ENCODE data around the gene PLXNB3. TPM values are rescaled to one million over a fixed set of nuclear protein-coding genes. Genes with fewer than 3 reads are reported as not detected.

PLXNB3 gene
- total and polyA plus RNA-seq, 2 donors (not counting 1 experiment from before 2014, with no cell fraction given), result 1.9 to 4.3 TPM

DNA sequence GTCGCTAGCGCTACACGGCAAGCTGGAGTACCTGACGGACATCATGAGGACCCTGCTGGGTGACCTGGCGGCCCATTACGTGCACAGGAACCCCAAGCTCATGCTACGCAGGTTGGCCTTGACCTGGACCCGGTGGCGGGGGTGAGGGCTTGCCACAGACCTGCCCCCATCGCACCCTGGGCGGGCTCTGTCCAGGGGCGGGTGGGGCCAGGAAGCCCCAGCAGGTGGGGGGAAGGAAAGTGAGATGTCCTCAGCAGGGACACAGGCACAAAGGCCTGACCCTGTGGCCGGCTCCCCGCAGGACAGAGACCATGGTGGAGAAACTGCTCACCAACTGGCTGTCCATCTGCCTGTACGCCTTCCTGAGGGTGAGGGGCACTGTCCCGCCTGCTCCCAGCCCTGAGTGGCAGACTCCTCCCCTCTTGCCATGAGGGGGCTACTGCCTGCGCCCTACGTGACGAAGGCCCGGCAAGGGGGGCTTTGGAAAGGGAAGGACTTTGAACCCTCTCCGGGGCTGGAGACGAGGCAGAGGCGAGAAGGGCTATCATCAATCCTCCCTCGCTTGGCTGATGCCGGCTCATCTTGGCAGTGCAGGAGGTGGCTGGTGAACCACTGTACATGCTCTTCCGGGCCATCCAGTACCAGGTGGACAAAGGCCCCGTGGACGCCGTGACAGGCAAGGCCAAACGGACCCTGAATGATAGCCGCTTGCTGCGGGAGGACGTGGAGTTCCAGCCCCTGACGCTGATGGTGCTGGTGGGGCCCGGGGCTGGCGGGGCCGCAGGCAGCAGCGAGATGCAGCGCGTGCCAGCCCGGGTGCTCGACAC is 11.5 kb downstream of the PLXNB3 start:
- H4K20me1 ChIP-seq (ENCODE audit: control insufficient read depth, extremely low read depth, insufficient read depth, low read length), result no peaks in the 10 kb centered on the region
- no peaks in the 10 kb centered on the region for H3K36me3 ChIP-seq (ENCODE audit: control insufficient read depth, insufficient read depth, low read length)
- H3K9me3 ChIP-seq (ENCODE audit: control insufficient read depth, insufficient read depth, low read depth, low read length), result no peaks in the 10 kb centered on the region
- no peak for DNase-seq (ENCODE audit: low read depth in 2 of 2)
- no peak overlapping the region for H3K27ac ChIP-seq (ENCODE audit: insufficient read depth, low read length)
- TF ChIP-seq, protein P1, sequence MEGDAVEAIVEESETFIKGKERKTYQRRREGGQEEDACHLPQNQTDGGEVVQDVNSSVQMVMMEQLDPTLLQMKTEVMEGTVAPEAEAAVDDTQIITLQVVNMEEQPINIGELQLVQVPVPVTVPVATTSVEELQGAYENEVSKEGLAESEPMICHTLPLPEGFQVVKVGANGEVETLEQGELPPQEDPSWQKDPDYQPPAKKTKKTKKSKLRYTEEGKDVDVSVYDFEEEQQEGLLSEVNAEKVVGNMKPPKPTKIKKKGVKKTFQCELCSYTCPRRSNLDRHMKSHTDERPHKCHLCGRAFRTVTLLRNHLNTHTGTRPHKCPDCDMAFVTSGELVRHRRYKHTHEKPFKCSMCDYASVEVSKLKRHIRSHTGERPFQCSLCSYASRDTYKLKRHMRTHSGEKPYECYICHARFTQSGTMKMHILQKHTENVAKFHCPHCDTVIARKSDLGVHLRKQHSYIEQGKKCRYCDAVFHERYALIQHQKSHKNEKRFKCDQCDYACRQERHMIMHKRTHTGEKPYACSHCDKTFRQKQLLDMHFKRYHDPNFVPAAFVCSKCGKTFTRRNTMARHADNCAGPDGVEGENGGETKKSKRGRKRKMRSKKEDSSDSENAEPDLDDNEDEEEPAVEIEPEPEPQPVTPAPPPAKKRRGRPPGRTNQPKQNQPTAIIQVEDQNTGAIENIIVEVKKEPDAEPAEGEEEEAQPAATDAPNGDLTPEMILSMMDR (conservative IDR thresholded peaks at IDR 0.05 in 1 of 2, IDR thresholded peaks at IDR 0.05 in 1 of 2; ENCODE audit: low read depth in 1 of 2, low read length in 2 of 2), result no peak
- TF ChIP-seq EZH2 (IDR thresholded peaks at IDR 0.05; ENCODE audit: low read length, missing control alignments), result no peak
- H3K4me1 ChIP-seq (ENCODE audit: control insufficient read depth, extremely low read depth, insufficient read depth, low read length), result no peaks in the 10 kb centered on the region
- no peak overlapping the region for H3K9ac ChIP-seq (ENCODE audit: insufficient read depth, low read length)
- no peak overlapping the region for H3K4me2 ChIP-seq (ENCODE audit: extremely low read depth, insufficient read depth, low read length)
- H2AFZ ChIP-seq (ENCODE audit: low read length), result no peak overlapping the region
- H3K27me3 ChIP-seq (ENCODE audit: control insufficient read depth, insufficient read depth, low read length), result no peaks in the 10 kb centered on the region
- no peak overlapping the region for H3K4me3 ChIP-seq (replicated peaks in 1 of 4; ENCODE audit: control extremely low read depth in 1 of 4, insufficient read depth in 1 of 4, low read depth in 3 of 4, low read length in 4 of 4)
- no peaks in the 10 kb centered on the region for H3K79me2 ChIP-seq (ENCODE audit: control insufficient read depth, insufficient read depth, low read length)

GRCh38 chrX:153776120-153776599 is 12.1 kb downstream of the PLXNB3 start:
- no peak for DNase-seq (ENCODE audit: low read depth in 2 of 2)
- H3K27ac ChIP-seq (ENCODE audit: insufficient read depth, low read length), result no peak overlapping the region
- no peak for TF ChIP-seq EZH2 (IDR thresholded peaks at IDR 0.05; ENCODE audit: low read length, missing control alignments)
- TF ChIP-seq, protein P1 (conservative IDR thresholded peaks at IDR 0.05 in 1 of 2, IDR thresholded peaks at IDR 0.05 in 1 of 2; ENCODE audit: low read depth in 1 of 2, low read length in 2 of 2), result no peak

DNA sequence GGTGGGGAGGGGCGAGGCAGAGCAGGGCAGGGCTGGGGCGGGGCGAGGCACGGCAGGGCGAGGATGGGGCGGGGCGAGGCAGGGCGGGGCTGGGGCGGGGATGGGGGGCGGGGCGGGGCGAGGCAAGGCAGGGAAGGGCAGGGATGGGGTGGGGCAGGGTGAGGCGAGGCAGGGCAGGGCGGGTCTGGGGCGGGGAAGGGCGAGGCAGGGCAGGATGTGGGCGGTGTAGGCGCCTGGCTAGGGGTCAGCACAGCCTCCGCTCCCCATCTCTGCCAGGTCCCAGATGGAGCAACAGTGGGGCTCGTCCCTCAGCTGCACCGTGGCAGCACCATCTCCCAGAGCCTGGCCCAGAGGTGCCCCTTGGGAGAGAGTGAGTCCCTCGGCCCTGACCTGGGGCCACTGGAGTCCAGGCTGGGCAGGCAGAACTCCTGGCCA is 12.6 kb downstream of the PLXNB3 start:
- TF ChIP-seq, protein P1 (conservative IDR thresholded peaks at IDR 0.05 in 1 of 2, IDR thresholded peaks at IDR 0.05 in 1 of 2; ENCODE audit: low read depth in 1 of 2, low read length in 2 of 2), result no peak
- TF ChIP-seq EZH2 (IDR thresholded peaks at IDR 0.05; ENCODE audit: low read length, missing control alignments), result no peak
- no peak for DNase-seq (ENCODE audit: low read depth in 2 of 2)
- H3K4me2 ChIP-seq (ENCODE audit: extremely low read depth, insufficient read depth, low read length), result no peak overlapping the region

More at GRCh38 chrX:153776120-153776599, 12.1 kb downstream of the PLXNB3 start:
- no peaks in the 10 kb centered on the region for H3K36me3 ChIP-seq (ENCODE audit: control insufficient read depth, insufficient read depth, low read length)
- no peak overlapping the region for H3K4me2 ChIP-seq (ENCODE audit: extremely low read depth, insufficient read depth, low read length)
- H4K20me1 ChIP-seq (ENCODE audit: control insufficient read depth, extremely low read depth, insufficient read depth, low read length), result no peaks in the 10 kb centered on the region
- no peak overlapping the region for H2AFZ ChIP-seq (ENCODE audit: low read length)
- no peak overlapping the region for H3K4me3 ChIP-seq (replicated peaks in 1 of 4; ENCODE audit: control extremely low read depth in 1 of 4, insufficient read depth in 1 of 4, low read depth in 3 of 4, low read length in 4 of 4)
- H3K4me1 ChIP-seq (ENCODE audit: control insufficient read depth, extremely low read depth, insufficient read depth, low read length), result no peaks in the 10 kb centered on the region
- H3K27me3 ChIP-seq (ENCODE audit: control insufficient read depth, insufficient read depth, low read length), result no peaks in the 10 kb centered on the region
- no peak overlapping the region for H3K9ac ChIP-seq (ENCODE audit: insufficient read depth, low read length)
- no peaks in the 10 kb centered on the region for H3K79me2 ChIP-seq (ENCODE audit: control insufficient read depth, insufficient read depth, low read length)
- no peaks in the 10 kb centered on the region for H3K9me3 ChIP-seq (ENCODE audit: control insufficient read depth, insufficient read depth, low read depth, low read length)

More for the DNA sequence above, 12.6 kb downstream of the PLXNB3 start:
- Histone ChIP-seq H3K9me3 (ENCODE audit: control insufficient read depth, insufficient read depth, low read depth, low read length) (no peaks in the 10 kb centered on the region), H4K20me1 (ENCODE audit: control insufficient read depth, extremely low read depth, insufficient read depth, low read length) (no peaks in the 10 kb centered on the region), H3K9ac (ENCODE audit: insufficient read depth, low read length) (no peak overlapping the region), H3K79me2 (ENCODE audit: control insufficient read depth, insufficient read depth, low read length) (no peaks in the 10 kb centered on the region), H2AFZ (ENCODE audit: low read length) (no peak overlapping the region), H3K27me3 (ENCODE audit: control insufficient read depth, insufficient read depth, low read length) (no peaks in the 10 kb centered on the region), H3K4me1 (ENCODE audit: control insufficient read depth, extremely low read depth, insufficient read depth, low read length) (no peaks in the 10 kb centered on the region), H3K4me3 (replicated peaks in 1 of 4; ENCODE audit: control extremely low read depth in 1 of 4, insufficient read depth in 1 of 4, low read depth in 3 of 4, low read length in 4 of 4) (no peak overlapping the region), H3K36me3 (ENCODE audit: control insufficient read depth, insufficient read depth, low read length) (no peaks in the 10 kb centered on the region), H3K27ac (ENCODE audit: insufficient read depth, low read length) (no peak overlapping the region)

Data from fibroblast of lung (primary cell).